GM21423 (cell line): ENCODE measurements around the gene ATP2A3.
"Not testable (repeated sequence)": the region's sequence is repeated elsewhere in the genome, so short reads cannot be mapped to it uniquely, and the experiment has no call there.

ENCODE experiments used
- ATAC-seq: cut with Tn5 transposase; IDR thresholded peaks from one replicate; pipeline ENCODE4 v1.9.1; 2021; ENCODE audit warnings: mild to moderate bottlenecking, moderate library complexity; ENCODE audit not compliant: unreplicated experiment

ATP2A3 gene

GRCh38 chr17:3992370-3992769, 28.1 kb upstream of the ATP2A3 start:
- no peak for ATAC-seq

GRCh38 chr17:3991699-3992098, 27.5 kb upstream of the ATP2A3 start:
- not testable (repeated sequence) for ATAC-seq

GRCh38 chr17:3990386-3991127, 26.3 kb upstream of the ATP2A3 start:
- no peak for ATAC-seq

GRCh38 chr17:3989041-3989886, 25.0 kb upstream of the ATP2A3 start:
- no peak for ATAC-seq

GRCh38 chr17:3988297-3989040, 24.2 kb upstream of the ATP2A3 start:
- ATAC-seq: no peak

- no peak for ATAC-seq
Measured at GRCh38 chr17:3986939-3987335, 22.7 kb upstream of the ATP2A3 start.

GRCh38 chr17:3986270-3986938, 22.2 kb upstream of the ATP2A3 start:
- no peak for ATAC-seq

- no peak for ATAC-seq
Measured at GRCh38 chr17:3985846-3986245, 21.6 kb upstream of the ATP2A3 start.

- ATAC-seq: no peak
Measured at GRCh38 chr17:3983606-3984484, 19.6 kb upstream of the ATP2A3 start.

GRCh38 chr17:3982541-3983017, 18.3 kb upstream of the ATP2A3 start:
- ATAC-seq: no peak

GRCh38 chr17:3982113-3982512, 17.9 kb upstream of the ATP2A3 start:
- ATAC-seq: no peak

- no peak for ATAC-seq
Measured at GRCh38 chr17:3981455-3981854, 17.2 kb upstream of the ATP2A3 start.

GRCh38 chr17:3980381-3981014, 16.3 kb upstream of the ATP2A3 start:
- no peak for ATAC-seq

- no peak for ATAC-seq
Measured at GRCh38 chr17:3979290-3979611, 15.0 kb upstream of the ATP2A3 start.

- ATAC-seq: no peak
Measured at GRCh38 chr17:3978421-3979289, 14.4 kb upstream of the ATP2A3 start.

GRCh38 chr17:3977387-3977786, 13.2 kb upstream of the ATP2A3 start:
- no peak for ATAC-seq

GRCh38 chr17:3976675-3977171, 12.5 kb upstream of the ATP2A3 start:
- no peak for ATAC-seq

- no peak for ATAC-seq
Measured at GRCh38 chr17:3974980-3975379, 10.7 kb upstream of the ATP2A3 start.
